HG02938 (cell line): ENCODE measurements around the gene VAV3.

Source experiments
- ATAC-seq: cut with Tn5 transposase; IDR thresholded peaks from one replicate; pipeline ENCODE4 v1.9.1; 2021; ENCODE audit warnings: mild to moderate bottlenecking, moderate library complexity; ENCODE audit not compliant: unreplicated experiment

VAV3 gene

GRCh38 chr1:107687849-107688753, 276.9 kb downstream of the VAV3 start:
- ATAC-seq, result no peak

GRCh38 chr1:107683683-107684082, 281.3 kb downstream of the VAV3 start:
- no peak for ATAC-seq

- no peak for ATAC-seq
These were observed 281.8 kb downstream of the VAV3 start for GRCh38 chr1:107683191-107683657.

- ATAC-seq, result no peak
These were observed 282.5 kb downstream of the VAV3 start for GRCh38 chr1:107682467-107682866.

- ATAC-seq, result no peak
These were observed 283.9 kb downstream of the VAV3 start for GRCh38 chr1:107681001-107681479.

- no peak for ATAC-seq
These were observed 284.4 kb downstream of the VAV3 start for GRCh38 chr1:107680579-107680985.

- ATAC-seq, result no peak
These were observed 285.5 kb downstream of the VAV3 start for GRCh38 chr1:107679411-107679953.

GRCh38 chr1:107678993-107679392, 286.0 kb downstream of the VAV3 start:
- ATAC-seq, result no peak

- ATAC-seq, result no peak
These were observed 287.3 kb downstream of the VAV3 start for GRCh38 chr1:107677697-107678096.

- ATAC-seq, result no peak
These were observed 290.5 kb downstream of the VAV3 start for GRCh38 chr1:107674486-107674885.

GRCh38 chr1:107673006-107673405, 292.0 kb downstream of the VAV3 start:
- no peak for ATAC-seq

GRCh38 chr1:107670397-107671040, 294.5 kb downstream of the VAV3 start:
- ATAC-seq, result no peak

GRCh38 chr1:107669996-107670395, 295.0 kb downstream of the VAV3 start:
- no peak for ATAC-seq

GRCh38 chr1:107668762-107669161, 296.2 kb downstream of the VAV3 start:
- ATAC-seq, result no peak

- ATAC-seq, result no peak
These were observed 298.5 kb downstream of the VAV3 start for GRCh38 chr1:107666493-107666892.

GRCh38 chr1:107664982-107665925, 299.7 kb downstream of the VAV3 start:
- ATAC-seq, result no peak

GRCh38 chr1:107662971-107663370, 302.0 kb downstream of the VAV3 start:
- ATAC-seq, result no peak

- no peak for ATAC-seq
These were observed 303.8 kb downstream of the VAV3 start for GRCh38 chr1:107661158-107661557.

- ATAC-seq, result no peak
These were observed 305.0 kb downstream of the VAV3 start for GRCh38 chr1:107659961-107660360.

- no peak for ATAC-seq
These were observed 307.6 kb downstream of the VAV3 start for GRCh38 chr1:107657356-107657755.

- ATAC-seq, result no peak
These were observed 311.2 kb downstream of the VAV3 start for GRCh38 chr1:107653765-107654164.
